Pancreas (tissue), 10 donors: ENCODE results near the gene DAPK2. TPM values are rescaled to one million over a fixed set of nuclear protein-coding genes. Genes with fewer than 3 reads are reported as not detected.

Experiments
- ATAC-seq, 4 donors: fragments of 200-7000 bp; cut with Tn5 transposase; one replicate each; pipeline versions ENCODE4 v1.8.0 to v1.9.1; 2020; ENCODE audit warnings: mild to moderate bottlenecking in 4 of 4, moderate library complexity in 4 of 4
- DNase-seq, 6 donors: peaks; one replicate each; pipeline ENCODE4 v3.0.0-alpha.2; 2020
- FAIRE-seq: peaks from 2 replicates; lab custom pipeline; 2012; peaks lifted over from hg19 to GRCh38; lab: Jason Lieb, UNC
- H3K27ac ChIP-seq, 4 donors: fragments of 200-600 bp; sonication (generic); 1 replicate in 3 of 4; 2 replicates in 1 of 4; pipeline versions ENCODE4 v1.5.0 to v1.8.0; 2020
- H3K27me3 ChIP-seq, 4 donors: fragments of 200-600 bp; one replicate each; pipeline ENCODE4 v1.8.0; 2021
- H3K36me3 ChIP-seq, 3 donors: fragments of 200-600 bp; sonication (generic) in 1 of 3; one replicate each; pipeline versions ENCODE4 v1.5.0 to v1.8.0; 2020 to 2021
- H3K4me1 ChIP-seq, 3 donors: fragments of 200-600 bp; one replicate each; pipeline ENCODE4 v1.8.0; 2021
- H3K4me3 ChIP-seq, 4 donors: fragments of 200-600 bp; sonication (generic) in 2 of 4; one replicate each; pipeline versions ENCODE4 v1.5.0 to v1.8.0; 2020 to 2021
- H3K9me3 ChIP-seq, 4 donors: fragments of 200-600 bp; one replicate each; pipeline ENCODE4 v1.8.0; 2021
- CTCF ChIP-seq, 4 donors: fragments of 200-600 bp; sonication (generic) in 3 of 4; IDR thresholded peaks; one replicate each; pipeline versions ENCODE4 v1.5.0 to v1.8.0; 2021; ENCODE audit warnings: antibody characterized with exemption in 4 of 4
- WGBS, 2 donors: extraction: QIAGEN DNeasy Blood & Tissue Kit; methylation state at CpG; one replicate each; pipeline ENCODE4 v1.1.7; 2013; 5-methylcytosine and 5-hydroxymethylcytosine counted together
- intact Hi-C, 3 donors: fragments of 100-400 bp; cut with DNase I; formaldehyde crosslinking; loops; one replicate each; pipeline versions ENCODE4 v1.11.1 to v1.14.2; 2022
- polyA plus RNA-seq, 2 donors: library from polyadenylated mRNA; stranded (reverse); fragments of 200-250 nt; gene quantifications; one replicate each; pipeline ENCODE4 v1.2.3, GENCODE V29; 2013
- total RNA-seq, 6 donors: library from RNA; stranded (reverse); fragmentation: NEBNext Ultra II Directional in 4 of 6; extraction: Animal tissue kit (Norgen Biotek cat#: 25700) in 4 of 6; gene quantifications; one replicate each; pipeline versions ENCODE4 v1.2.1 to v1.2.4, GENCODE V29; 2021 to 2023
- donor health status: healthy with polysubstance abuse.
- donor health status: DM: no; HTN: no; CAD: no; lungs with moderate emphysema.
- donor health status: DM: no; HTN: no; CAD: no.
- donor health status: control.
- donor health status: control.
- donor health status: Bipolar disorder and iron deficiency.
- donor health status: DM: yes; HTN: yes; CAD: no.
- donor health status: DM: no; HTN: no; CAD: no.
- donor health status: DM: no; HTN: no; CAD: no.
- donor health status: DM: yes; HTN: yes; CAD: no.

DAPK2 gene
- total and polyA plus RNA-seq, 8 donors, result 2.1 to 8.0 (median 5.4) TPM

GRCh38 chr15:64072812-64073211 lies 26.5 kb upstream of the DAPK2 start:
- Histone ChIP-seq H3K27me3 (no peaks in the 10 kb centered on the region), H3K36me3 (peaks cover 0 to 4% (median 0%) of the 10 kb centered on the region in 3 donors), H3K4me3 (no peak overlapping the region), H3K9me3 (no peaks in the 10 kb centered on the region), H3K27ac (peak overlapping the region; percentile 13 to 91 (median 68)), H3K4me1 (peaks cover 24 to 57% (median 44%) of the 10 kb centered on the region in 3 donors)
- WGBS, 2 donors, result 8 to 18% methylated on average over 2 of the region's 2 CpGs
- ATAC-seq (peak; percentile 52 to 69 (median 66)), DNase-seq (peak in 2 of 6 donors; percentile 68 to 79), FAIRE-seq (no peak)
- no peak for TF ChIP-seq CTCF (IDR thresholded peaks at IDR 0.05)
- intact Hi-C loops, result no loop called here

- no peak for TF ChIP-seq CTCF (IDR thresholded peaks at IDR 0.05)
- H3K27me3 ChIP-seq, result no peaks in the 10 kb centered on the region
- H3K9me3 ChIP-seq, result no peaks in the 10 kb centered on the region
- WGBS, 2 donors, result 54 to 59% methylated on average over 4 of the region's 4 CpGs
- FAIRE-seq (no peak), DNase-seq (no peak), ATAC-seq (peak; percentile 1 to 25 (median 6))
- peaks cover 0 to 4% (median 0%) of the 10 kb centered on the region in 3 donors for H3K36me3 ChIP-seq
- intact Hi-C loops, result no loop called here
- peaks cover 24 to 57% (median 44%) of the 10 kb centered on the region in 3 donors for H3K4me1 ChIP-seq
- peak overlapping the region; percentile 55 to 91 (median 71) for H3K27ac ChIP-seq
- H3K4me3 ChIP-seq, result no peak overlapping the region
Measured at GRCh38 chr15:64071931-64072765, 25.9 kb upstream of the DAPK2 start.

GRCh38 chr15:64070965-64071851 lies 24.9 kb upstream of the DAPK2 start:
- WGBS, 2 donors, result 29% methylated on average over 8 of the region's 8 CpGs
- H3K4me3 ChIP-seq, result no peak overlapping the region
- no peak for FAIRE-seq

GRCh38 chr15:64070106-64070505 lies 23.8 kb upstream of the DAPK2 start:
- H3K4me3 ChIP-seq, result no peak overlapping the region
- intact Hi-C loops, result no loop called here
- 94 to 96% methylated on average over 3 of the region's 3 CpGs for WGBS, 2 donors
- no peaks in the 10 kb centered on the region for H3K9me3 ChIP-seq
- ATAC-seq (no peak), FAIRE-seq (no peak), DNase-seq (no peak)
- H3K27me3 ChIP-seq, result no peaks in the 10 kb centered on the region
- peak overlapping the region in 2 of 4 donors; percentile 80 to 91 for H3K27ac ChIP-seq
- peaks cover 0 to 4% (median 0%) of the 10 kb centered on the region in 3 donors for H3K36me3 ChIP-seq
- no peak for TF ChIP-seq CTCF (IDR thresholded peaks at IDR 0.05)
- H3K4me1 ChIP-seq, result peaks cover 24 to 51% (median 44%) of the 10 kb centered on the region in 3 donors

More at GRCh38 chr15:64070965-64071851, 24.9 kb upstream of the DAPK2 start:
- H3K27ac ChIP-seq, result peak overlapping the region; percentile 55 to 91 (median 71)
- intact Hi-C loops, result no loop called here
- no peaks in the 10 kb centered on the region for H3K27me3 ChIP-seq
- TF ChIP-seq CTCF (IDR thresholded peaks at IDR 0.05), result no peak
- H3K4me1 ChIP-seq, result peaks cover 24 to 57% (median 44%) of the 10 kb centered on the region in 3 donors
- no peaks in the 10 kb centered on the region for H3K9me3 ChIP-seq
- H3K36me3 ChIP-seq, result peaks cover 0 to 4% (median 0%) of the 10 kb centered on the region in 3 donors
- peak in 5 of 6 donors; percentile 60 to 81 (median 72) for DNase-seq
- ATAC-seq, result peak; percentile 74 to 82 (median 82)
